Right renal pelvis (tissue), 4 donors: Measurements from ENCODE around the gene SIRT1. TPM values are rescaled to one million over a fixed set of nuclear protein-coding genes. Genes with fewer than 3 reads are reported as not detected.
"Not testable (repeated sequence)": the region's sequence is repeated elsewhere in the genome, so short reads cannot be mapped to it uniquely, and the experiment has no call there.

Experiments
- DNase-seq, 4 donors: peaks; one replicate each; pipeline ENCODE4 v3.0.0-alpha.2; 2013; ENCODE audit warnings: low read depth in 4 of 4, low spot score in 3 of 4, missing footprints in 1 of 4
- polyA plus RNA-seq, 4 donors: library from polyadenylated mRNA; unstranded; fragments of 120-200 nt; gene quantifications; one replicate each; pipeline ENCODE4 v1.2.1, GENCODE V29; 2013; ENCODE audit not compliant: insufficient read length in 4 of 4

SIRT1 gene
- polyA plus RNA-seq, 4 donors: 37.1 to 56.6 (median 51.5) TPM

GRCh38 chr10:67943917-67944316 lies 59.5 kb downstream of the SIRT1 start:
- no peak for DNase-seq

- DNase-seq: no peak
Observed at GRCh38 chr10:67955614-67956013, 71.2 kb downstream of the SIRT1 start.

GRCh38 chr10:67959839-67960476 lies 75.5 kb downstream of the SIRT1 start:
- no peak for DNase-seq

GRCh38 chr10:67965456-67965855 lies 81.0 kb downstream of the SIRT1 start:
- no peak for DNase-seq

GRCh38 chr10:67966035-67966434 lies 81.6 kb downstream of the SIRT1 start:
- DNase-seq: not testable (repeated sequence)

Other genes starting within 250 kb of the SIRT1 start
- gene CTNNA3, start 188.5 kb upstream of the SIRT1 start, polyA plus RNA-seq: 1 to 10 TPM; 3.4 to 4.4 (median 4.0) TPM
- 10 to 100 TPM; 12.1 to 16.0 (median 14.5) TPM for gene DNAJC12, start 46.5 kb upstream of the SIRT1 start, polyA plus RNA-seq
- gene HERC4, start 190.6 kb downstream of the SIRT1 start, polyA plus RNA-seq: 10 to 100 TPM; 42.8 to 57.1 (median 47.2) TPM
- gene MYPN, start 224.8 kb downstream of the SIRT1 start, polyA plus RNA-seq: under 1 TPM in 3 of 4 donors, not detected in 1; 0.04 to 0.07 (median 0.05) TPM